GM12874 (cell line): ENCODE data around the gene TCAP.

Source experiments
- CTCF ChIP-seq: IDR thresholded peaks from 2 replicates; pipeline ENCODE4 v1.5.1; 2011; ENCODE audit warnings: low read depth, mild to moderate bottlenecking, control low read depth, low read length, moderate library complexity; ENCODE audit not compliant: insufficient read depth

TCAP gene

GRCh38 chr17:39677542-39678339 lies 12.6 kb downstream of the TCAP start:
- TF ChIP-seq CTCF: no peak

- no peak for TF ChIP-seq CTCF
Measured at GRCh38 chr17:39678340-39679116, 13.4 kb downstream of the TCAP start.

- TF ChIP-seq CTCF: no peak
Measured at GRCh38 chr17:39679521-39680192, 14.5 kb downstream of the TCAP start.

- no peak for TF ChIP-seq CTCF
Measured at GRCh38 chr17:39683295-39683939, 18.3 kb downstream of the TCAP start.

- no peak for TF ChIP-seq CTCF
Measured at GRCh38 chr17:39684369-39685192, 19.4 kb downstream of the TCAP start.

GRCh38 chr17:39687101-39687545 lies 22.0 kb downstream of the TCAP start:
- no peak for TF ChIP-seq CTCF
